HG03066 (cell line): ENCODE results near the gene MTREX.

Experiments
- ATAC-seq: cut with Tn5 transposase; IDR thresholded peaks from one replicate; pipeline ENCODE4 v1.9.1; 2021; ENCODE audit warnings: low read depth; ENCODE audit not compliant: unreplicated experiment

The MTREX gene

DNA sequence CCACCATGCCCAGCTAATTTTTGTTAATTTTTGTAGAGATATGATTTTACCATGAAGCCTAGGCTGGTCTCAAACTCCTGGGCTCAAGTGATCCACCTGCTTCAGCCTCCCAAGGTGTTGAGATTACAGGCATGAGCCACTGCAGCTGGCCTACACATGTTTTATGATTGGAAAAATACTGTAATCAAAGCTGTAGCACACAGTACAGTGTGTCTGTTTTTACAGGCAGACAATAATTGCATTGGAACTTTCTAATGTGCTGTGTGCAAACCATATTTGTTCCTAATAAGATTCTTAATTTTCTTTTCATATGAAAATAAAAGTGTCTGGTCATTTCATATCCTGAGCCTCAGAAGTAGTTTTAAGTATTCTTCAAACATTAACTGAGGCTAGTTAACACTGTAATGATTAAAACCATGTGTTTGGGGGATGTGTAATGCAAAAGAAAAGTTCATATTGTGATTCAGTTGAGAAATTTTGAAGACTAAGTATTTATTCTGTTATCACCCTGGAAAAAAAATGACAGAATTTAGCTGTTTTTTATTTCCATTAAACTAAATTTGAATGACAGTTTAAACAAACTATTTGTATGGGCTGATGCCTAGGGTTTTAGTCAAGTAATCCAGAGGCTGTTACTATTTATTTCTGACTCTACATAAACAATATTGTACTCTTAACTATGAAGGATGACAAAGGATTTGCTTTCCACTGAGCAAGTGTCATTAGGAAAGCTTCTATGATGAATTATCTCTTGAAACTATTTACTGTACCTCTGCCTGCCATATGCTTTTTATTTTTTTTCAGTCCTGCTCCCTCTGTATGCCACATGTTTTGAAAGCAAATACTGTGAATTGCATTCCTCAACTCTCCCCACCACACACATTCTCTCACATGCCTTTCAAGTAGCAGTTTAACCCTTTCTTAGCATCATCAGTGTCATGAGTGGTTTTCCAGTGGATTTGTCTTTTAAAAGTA is 111.5 kb downstream of the MTREX start:
- no peak for ATAC-seq

- ATAC-seq: no peak
Observed at GRCh38 chr5:55421074-55421529, 113.3 kb downstream of the MTREX start.

DNA sequence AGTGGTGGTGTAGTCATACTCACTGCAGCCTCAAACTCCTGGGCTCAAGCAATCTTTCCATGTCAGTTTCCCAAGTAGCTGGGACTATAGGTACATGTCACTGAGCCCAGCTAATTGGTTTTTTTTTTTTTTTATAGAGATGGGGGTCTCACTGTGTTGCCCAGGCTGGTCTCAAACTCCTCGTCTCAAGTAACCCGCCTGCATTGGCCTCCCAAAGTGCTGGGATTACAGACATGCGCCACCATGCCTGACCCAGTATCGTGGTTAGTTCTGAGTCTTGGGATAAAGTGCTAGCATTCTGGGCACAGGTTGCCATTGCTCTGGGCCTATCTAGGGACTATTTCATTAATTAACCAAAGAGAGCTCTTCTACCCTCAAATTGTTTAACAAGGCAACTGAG is 118.7 kb downstream of the MTREX start:
- ATAC-seq: no peak

DNA sequence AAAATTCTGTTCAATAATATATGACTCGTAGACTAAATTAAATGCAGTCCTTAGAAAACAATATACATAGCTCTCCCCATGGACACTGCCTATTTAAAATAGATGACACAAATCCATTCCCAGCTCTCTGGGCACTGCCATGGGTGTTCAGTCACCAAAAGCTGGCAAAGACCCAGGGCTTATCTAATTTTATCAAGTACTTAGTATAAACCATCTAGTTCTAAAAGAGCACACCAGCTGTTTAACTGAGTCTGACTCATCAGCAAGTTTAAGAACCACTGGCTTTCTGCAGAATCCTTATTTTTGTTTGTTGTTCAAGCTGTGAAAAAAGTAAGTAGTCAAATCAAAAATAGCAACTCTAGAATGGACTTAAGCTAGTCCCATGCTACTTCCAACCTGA is 119.4 kb downstream of the MTREX start:
- no peak for ATAC-seq

- no peak for ATAC-seq
Observed at GRCh38 chr5:55429221-55429612, 121.4 kb downstream of the MTREX start.

GRCh38 chr5:55429613-55430253 is 121.9 kb downstream of the MTREX start:
- no peak for ATAC-seq

GRCh38 chr5:55432549-55432948 is 124.8 kb downstream of the MTREX start:
- no peak for ATAC-seq

DNA sequence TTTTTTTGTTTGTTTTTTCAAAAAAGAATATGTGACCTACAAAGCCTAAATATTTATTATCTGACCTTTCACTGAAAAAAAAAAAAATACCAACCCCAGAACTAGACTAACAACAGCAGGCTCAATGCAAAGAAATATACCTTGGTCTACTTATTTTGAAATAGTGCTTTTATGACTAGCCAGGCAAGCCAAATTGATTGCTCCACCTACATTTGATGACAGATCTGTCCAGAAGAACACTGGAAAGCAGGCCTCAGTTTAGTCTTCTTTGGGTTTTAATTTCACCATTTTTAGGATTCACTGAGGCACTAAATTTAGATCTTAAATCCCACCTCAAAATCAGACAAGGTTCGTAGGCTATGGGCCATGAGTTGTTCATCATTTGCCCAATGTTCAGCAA is 129.7 kb downstream of the MTREX start:
- no peak for ATAC-seq

- ATAC-seq: no peak
Observed at GRCh38 chr5:55437859-55438206, 130.0 kb downstream of the MTREX start.

GRCh38 chr5:55438998-55439397 is 131.2 kb downstream of the MTREX start:
- no peak for ATAC-seq

GRCh38 chr5:55440188-55440646 is 132.4 kb downstream of the MTREX start:
- ATAC-seq: no peak

DNA sequence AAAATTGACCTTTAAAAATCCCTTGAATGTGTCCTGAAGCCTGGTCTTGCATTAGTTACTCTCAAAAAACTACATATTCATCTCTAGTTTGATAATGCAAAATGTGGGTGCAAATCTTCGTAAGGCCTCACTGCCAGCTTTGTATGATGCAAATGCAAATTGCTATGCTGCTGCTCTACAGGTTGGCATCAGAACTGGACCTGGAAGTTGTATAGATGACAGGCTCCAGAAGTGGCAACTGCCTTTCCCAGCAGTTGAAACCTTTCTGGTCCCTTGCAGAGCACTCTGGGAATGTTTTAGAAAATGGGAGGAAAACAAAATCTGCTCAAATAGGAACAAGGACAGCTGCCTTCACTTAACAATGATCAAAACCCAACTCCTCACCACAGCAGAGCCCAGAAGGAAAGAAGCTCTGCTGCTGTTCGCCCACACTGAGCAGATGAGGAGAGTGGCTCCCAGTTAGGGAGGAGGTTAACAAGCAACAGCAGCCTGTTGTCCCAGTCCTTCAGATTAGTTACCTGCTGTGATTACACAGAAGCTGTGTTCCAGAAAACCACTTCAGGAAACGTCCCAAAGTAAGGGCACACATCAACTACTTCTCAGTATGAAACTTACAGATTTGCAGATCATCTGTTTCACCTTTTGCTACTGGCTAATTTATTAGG is 133.4 kb downstream of the MTREX start:
- ATAC-seq: no peak

- ATAC-seq: no peak
Observed at GRCh38 chr5:55441954-55442353, 134.2 kb downstream of the MTREX start.

GRCh38 chr5:55445791-55446190 is 138.0 kb downstream of the MTREX start:
- ATAC-seq: no peak

DNA sequence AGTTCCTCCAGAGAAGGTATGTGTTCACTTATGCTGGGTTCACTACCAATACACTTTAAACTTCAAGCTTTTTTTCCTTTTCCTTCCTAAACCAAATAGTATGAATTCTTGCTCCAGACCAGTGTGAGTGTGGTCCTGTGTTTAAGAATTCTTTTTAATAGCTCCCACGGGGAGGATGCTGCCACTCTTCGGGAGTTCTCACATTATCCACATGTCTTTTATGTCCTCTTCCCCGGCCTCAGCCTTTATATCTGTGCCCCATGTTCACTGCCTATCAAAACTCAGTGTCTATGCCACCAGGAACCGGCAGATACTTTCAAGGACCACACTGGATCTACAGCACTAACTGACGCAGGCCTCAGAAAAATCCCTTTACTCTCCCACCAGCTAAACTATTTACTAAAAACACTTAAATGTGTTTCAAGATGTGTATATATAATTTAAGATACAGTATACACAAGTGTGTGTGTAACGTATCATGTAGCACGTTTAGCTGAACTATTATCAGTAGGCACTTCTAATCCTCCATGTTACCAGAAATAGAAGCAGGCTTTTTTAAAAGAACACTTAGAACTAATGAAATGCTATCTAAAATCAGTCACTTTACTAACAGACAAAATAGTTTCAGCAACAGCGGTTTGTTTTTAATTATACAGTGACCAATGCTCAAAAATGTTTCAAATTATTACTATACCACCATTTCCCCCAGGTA is 139.0 kb downstream of the MTREX start:
- no peak for ATAC-seq

GRCh38 chr5:55450050-55450765 is 142.4 kb downstream of the MTREX start:
- ATAC-seq: no peak

DNA sequence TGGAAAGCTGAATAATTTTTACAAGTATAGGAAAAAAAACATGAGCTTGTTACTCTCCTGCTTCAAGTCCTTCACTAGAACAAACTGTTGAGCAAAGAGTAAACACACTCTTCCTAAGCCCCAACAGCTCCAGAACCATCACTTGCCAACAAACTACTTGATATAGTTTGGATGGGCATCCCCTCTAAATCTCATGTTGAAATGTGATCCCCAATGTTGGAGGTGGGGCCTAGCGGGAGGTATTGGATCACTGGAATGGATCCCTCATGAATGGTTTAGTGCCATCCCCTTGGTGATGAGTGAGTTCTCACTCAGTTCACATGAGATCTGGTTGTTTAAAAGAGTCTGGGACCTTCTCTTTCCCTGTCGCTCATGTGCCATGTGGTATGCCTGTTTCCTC is 144.2 kb downstream of the MTREX start:
- ATAC-seq: no peak

DNA sequence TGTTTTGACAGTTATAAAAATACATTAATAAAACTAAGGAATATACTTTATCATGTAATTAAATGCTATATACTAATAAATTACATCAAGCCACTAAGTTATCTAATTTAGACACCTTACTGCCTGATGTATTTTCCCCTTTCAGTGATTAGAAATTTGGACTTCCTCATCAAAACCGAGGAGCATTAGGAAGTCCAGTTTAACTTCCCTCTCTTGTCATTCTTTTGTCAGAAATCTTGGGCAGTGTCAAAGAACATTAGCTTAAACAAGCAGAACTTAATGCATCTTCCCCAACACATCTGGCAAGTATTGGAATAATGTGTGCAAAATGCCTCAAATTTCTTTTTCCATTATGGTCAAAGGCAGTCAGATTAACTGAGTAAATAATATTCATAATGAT is 145.4 kb downstream of the MTREX start:
- no peak for ATAC-seq

GRCh38 chr5:55454282-55454681 is 146.5 kb downstream of the MTREX start:
- no peak for ATAC-seq
